Osteoblast (primary cell): ENCODE results near the gene TMEM252. TPM values are rescaled to one million over a fixed set of nuclear protein-coding genes. Genes with fewer than 3 reads are reported as not detected.
A peak's percentile ranks its signal among the peaks of the same experiment; 100 is the strongest.

Experiments
- DNase-seq: peaks from one replicate; pipeline ENCODE4 v3.0.0; 2011; ENCODE audit warnings: low spot score, mixed read lengths; ENCODE audit not compliant: insufficient read length; ENCODE audit errors: missing footprints
- H2AFZ ChIP-seq: 2 replicates; pipeline ENCODE4 v1.6.0; 2011; ENCODE audit warnings: mild to moderate bottlenecking, low read length
- H3K27ac ChIP-seq: 2 replicates; pipeline ENCODE4 v1.5.1; 2011; ENCODE audit warnings: mild to moderate bottlenecking, low read depth, low read length, moderate library complexity
- H3K27me3 ChIP-seq: 2 replicates; pipeline ENCODE4 v1.6.0; 2012; ENCODE audit warnings: mild to moderate bottlenecking, control low read depth, inconsistent platforms, low read length, moderate library complexity; ENCODE audit not compliant: insufficient read depth
- H3K36me3 ChIP-seq: 2 replicates; pipeline ENCODE4 v1.5.1; 2011; ENCODE audit warnings: mild to moderate bottlenecking, low read length, control low read depth, moderate library complexity; ENCODE audit not compliant: insufficient read depth
- H3K4me1 ChIP-seq: 2 replicates; pipeline ENCODE4 v1.5.1; 2011; ENCODE audit warnings: mild to moderate bottlenecking, low read length, control low read depth, moderate library complexity; ENCODE audit not compliant: insufficient read depth
- H3K4me2 ChIP-seq: 2 replicates; pipeline ENCODE4 v1.6.0; 2011; ENCODE audit warnings: mild to moderate bottlenecking, low read length; ENCODE audit not compliant: insufficient read depth
- H3K4me3 ChIP-seq: fragments of 200-600 bp; sonication (generic); 3 replicates; pipeline ENCODE4 v1.5.1; 2012; ENCODE audit warnings: mild to moderate bottlenecking, low read length, inconsistent platforms; ENCODE audit not compliant: insufficient read depth
- H3K79me2 ChIP-seq: 2 replicates; pipeline ENCODE4 v1.6.0; 2012; ENCODE audit warnings: mild to moderate bottlenecking, low read length, control low read depth, inconsistent platforms; ENCODE audit not compliant: insufficient read depth
- H3K9me3 ChIP-seq: 2 replicates; pipeline ENCODE4 v1.5.1; 2011; ENCODE audit warnings: low read depth, low read length, control low read depth
- H4K20me1 ChIP-seq: 2 replicates; pipeline ENCODE4 v1.6.0; 2012; ENCODE audit warnings: mild to moderate bottlenecking, low read length, control low read depth; ENCODE audit not compliant: insufficient read depth
- CTCF ChIP-seq: IDR thresholded peaks from 2 replicates; pipeline ENCODE4 v1.5.1; 2011; ENCODE audit warnings: mild to moderate bottlenecking, low read depth, low read length, moderate library complexity; ENCODE audit errors: extremely low read depth
- total RNA-seq: library from RNA; depleted of rRNA; stranded (reverse); fragments of >200 nt; gene quantifications from 2 replicates; pipeline ENCODE4 v1.2.3, GENCODE V29; 2012

The TMEM252 gene
- total RNA-seq, 1 donor = not detected

- TF ChIP-seq CTCF = peak; percentile 52
- no peak overlapping the region for H2AFZ ChIP-seq
- no peaks in the 10 kb centered on the region for H4K20me1 ChIP-seq
- H3K36me3 ChIP-seq = no peaks in the 10 kb centered on the region
- H3K27me3 ChIP-seq = no peaks in the 10 kb centered on the region
- no peaks in the 10 kb centered on the region for H3K79me2 ChIP-seq
- no peak overlapping the region for H3K4me3 ChIP-seq
- no peak overlapping the region for H3K4me2 ChIP-seq
- no peaks in the 10 kb centered on the region for H3K4me1 ChIP-seq
- no peak overlapping the region for H3K27ac ChIP-seq
- no peak for DNase-seq
- H3K9me3 ChIP-seq = no peaks in the 10 kb centered on the region
Measured at GRCh38 chr9:68507130-68507805, 33.4 kb downstream of the TMEM252 start.

GRCh38 chr9:68506551-68506950 is 34.1 kb downstream of the TMEM252 start:
- Histone ChIP-seq H3K79me2 (no peaks in the 10 kb centered on the region), H3K9me3 (no peaks in the 10 kb centered on the region), H3K4me3 (no peak overlapping the region), H3K4me2 (no peak overlapping the region), H4K20me1 (no peaks in the 10 kb centered on the region), H3K36me3 (no peaks in the 10 kb centered on the region), H2AFZ (no peak overlapping the region), H3K27ac (no peak overlapping the region), H3K27me3 (no peaks in the 10 kb centered on the region), H3K4me1 (no peaks in the 10 kb centered on the region)
- TF ChIP-seq CTCF = no peak
- DNase-seq = no peak

GRCh38 chr9:68505681-68506409 is 34.8 kb downstream of the TMEM252 start:
- Histone ChIP-seq H3K9me3 (no peaks in the 10 kb centered on the region), H3K27me3 (no peaks in the 10 kb centered on the region), H4K20me1 (no peaks in the 10 kb centered on the region), H2AFZ (no peak overlapping the region), H3K4me2 (no peak overlapping the region), H3K36me3 (no peaks in the 10 kb centered on the region), H3K4me3 (no peak overlapping the region), H3K4me1 (no peaks in the 10 kb centered on the region), H3K79me2 (no peaks in the 10 kb centered on the region), H3K27ac (no peak overlapping the region)
- TF ChIP-seq CTCF = no peak
- DNase-seq = no peak

- DNase-seq = no peak
- H3K27ac ChIP-seq = no peak overlapping the region
- no peak overlapping the region for H3K4me3 ChIP-seq
- H3K4me1 ChIP-seq = no peaks in the 10 kb centered on the region
- no peaks in the 10 kb centered on the region for H3K9me3 ChIP-seq
- TF ChIP-seq CTCF = no peak
- no peaks in the 10 kb centered on the region for H4K20me1 ChIP-seq
- H3K27me3 ChIP-seq = no peaks in the 10 kb centered on the region
- no peak overlapping the region for H2AFZ ChIP-seq
- H3K79me2 ChIP-seq = no peaks in the 10 kb centered on the region
- no peak overlapping the region for H3K4me2 ChIP-seq
- no peaks in the 10 kb centered on the region for H3K36me3 ChIP-seq
Measured at GRCh38 chr9:68502279-68502678, 38.4 kb downstream of the TMEM252 start.
